RWPE2 (cell line): ENCODE data around the gene XCL2.
"Not testable (repeated sequence)": the region's sequence is repeated elsewhere in the genome, so short reads cannot be mapped to it uniquely, and the experiment has no call there.

Experiments used
- ATAC-seq: fragments of 200-7000 bp; cut with Tn5 transposase; 3 replicates; pipeline ENCODE4 v1.9.1; 2021; ENCODE audit warnings: low read depth
- DNase-seq: peaks from one replicate; pipeline ENCODE4 v3.0.0-alpha.2; 2020; ENCODE audit warnings: low spot score
- H3K27ac ChIP-seq: fragments of 450-650 bp; 2 replicates; pipeline ENCODE4 v1.5.1; 2017; ENCODE audit warnings: mild to moderate bottlenecking; ENCODE audit not compliant: poor library complexity, severe bottlenecking
- H3K27me3 ChIP-seq: fragments of 250-450 bp; sonication (Bioruptor Pico); 2 replicates; pipeline ENCODE4 v1.5.1; 2021; ENCODE audit warnings: mild to moderate bottlenecking, moderate library complexity; ENCODE audit not compliant: insufficient read depth, poor library complexity, severe bottlenecking
- H3K36me3 ChIP-seq: fragments of 250-450 bp; sonication (Bioruptor Pico); 2 replicates; pipeline ENCODE4 v1.5.1; 2020; ENCODE audit warnings: low read depth, mild to moderate bottlenecking, moderate library complexity
- H3K4me1 ChIP-seq: fragments of 250-450 bp; sonication (Bioruptor Pico); 2 replicates; pipeline ENCODE4 v1.5.1; 2021; ENCODE audit warnings: mild to moderate bottlenecking, moderate library complexity; ENCODE audit not compliant: insufficient read depth, poor library complexity, severe bottlenecking
- H3K4me3 ChIP-seq: fragments of 250-450 bp; sonication (Bioruptor Pico); 2 replicates; pipeline ENCODE4 v1.5.1; 2021; ENCODE audit warnings: mild to moderate bottlenecking, moderate library complexity; ENCODE audit not compliant: severe bottlenecking
- H3K9me3 ChIP-seq: fragments of 250-450 bp; sonication (Bioruptor Pico); 2 replicates; pipeline ENCODE4 v1.5.1; 2021; ENCODE audit warnings: mild to moderate bottlenecking, moderate library complexity; ENCODE audit not compliant: severe bottlenecking
- CTCF ChIP-seq: fragments of 450-650 bp; IDR thresholded peaks from one replicate; pipeline ENCODE4 v1.5.1; 2017; ENCODE audit warnings: mild to moderate bottlenecking, moderate library complexity; ENCODE audit not compliant: poor library complexity, severe bottlenecking

XCL2 gene

GRCh38 chr1:168585191-168585590 is 41.4 kb upstream of the XCL2 start:
- Histone ChIP-seq H3K27ac (no peak overlapping the region), H3K27me3 (no peaks in the 10 kb centered on the region), H3K36me3 (no peaks in the 10 kb centered on the region), H3K4me3 (no peak overlapping the region), H3K9me3 (no peaks in the 10 kb centered on the region), H3K4me1 (no peaks in the 10 kb centered on the region)
- no peak for TF ChIP-seq CTCF
- ATAC-seq (no peak), DNase-seq (no peak)

GRCh38 chr1:168583571-168583970 is 39.8 kb upstream of the XCL2 start:
- H3K4me1 ChIP-seq, result no peaks in the 10 kb centered on the region
- no peak overlapping the region for H3K27ac ChIP-seq
- H3K4me3 ChIP-seq, result no peak overlapping the region
- H3K27me3 ChIP-seq, result no peaks in the 10 kb centered on the region
- TF ChIP-seq CTCF, result no peak
- no peak for DNase-seq
- no peak for ATAC-seq
- no peaks in the 10 kb centered on the region for H3K9me3 ChIP-seq
- no peaks in the 10 kb centered on the region for H3K36me3 ChIP-seq

- H3K4me3 ChIP-seq, result no peak overlapping the region
- H3K9me3 ChIP-seq, result no peaks in the 10 kb centered on the region
- ATAC-seq (no peak), DNase-seq (no peak)
- no peaks in the 10 kb centered on the region for H3K36me3 ChIP-seq
- H3K27me3 ChIP-seq, result no peaks in the 10 kb centered on the region
- H3K27ac ChIP-seq, result no peak overlapping the region
- no peaks in the 10 kb centered on the region for H3K4me1 ChIP-seq
- no peak for TF ChIP-seq CTCF
These were observed 39.0 kb upstream of the XCL2 start for GRCh38 chr1:168582688-168583336.

GRCh38 chr1:168581817-168582572 is 38.2 kb upstream of the XCL2 start:
- no peaks in the 10 kb centered on the region for H3K9me3 ChIP-seq
- H3K27ac ChIP-seq, result no peak overlapping the region
- ATAC-seq (no peak), DNase-seq (no peak)
- no peak overlapping the region for H3K4me3 ChIP-seq
- no peak for TF ChIP-seq CTCF
- no peaks in the 10 kb centered on the region for H3K36me3 ChIP-seq
- no peaks in the 10 kb centered on the region for H3K27me3 ChIP-seq
- no peaks in the 10 kb centered on the region for H3K4me1 ChIP-seq

GRCh38 chr1:168580991-168581390 is 37.2 kb upstream of the XCL2 start:
- ATAC-seq, H3K27ac ChIP-seq, H3K4me1 ChIP-seq, H3K27me3 ChIP-seq, H3K36me3 ChIP-seq, H3K9me3 ChIP-seq, DNase-seq, H3K4me3 ChIP-seq: not testable (repeated sequence)

- not testable (repeated sequence) for H3K36me3 ChIP-seq, ATAC-seq, H3K4me3 ChIP-seq, DNase-seq, H3K9me3 ChIP-seq, H3K4me1 ChIP-seq, H3K27me3 ChIP-seq, H3K27ac ChIP-seq
These were observed 36.5 kb upstream of the XCL2 start for GRCh38 chr1:168580290-168580689.

- not testable (repeated sequence) for DNase-seq, H3K36me3 ChIP-seq, H3K9me3 ChIP-seq, H3K27ac ChIP-seq, H3K4me1 ChIP-seq, H3K27me3 ChIP-seq, H3K4me3 ChIP-seq, ATAC-seq
These were observed 34.9 kb upstream of the XCL2 start for GRCh38 chr1:168578531-168579185.
